Colonic mucosa (tissue), 4 donors: ENCODE measurements around the gene LILRB5. TPM values are rescaled to one million over a fixed set of nuclear protein-coding genes. Genes with fewer than 3 reads are reported as not detected.
A peak's percentile ranks its signal among the peaks of the same experiment; 100 is the strongest.

Source experiments
- DNase-seq: peaks from one replicate; pipeline ENCODE4 v3.0.0-alpha.2; 2020
- H3K27ac ChIP-seq: fragments of 200-600 bp; one replicate; pipeline ENCODE4 v1.8.0; 2021
- H3K27me3 ChIP-seq: fragments of 200-600 bp; one replicate; pipeline ENCODE4 v1.8.0; 2021
- H3K36me3 ChIP-seq: fragments of 200-600 bp; one replicate; pipeline ENCODE4 v1.8.0; 2021
- H3K4me1 ChIP-seq: fragments of 200-600 bp; one replicate; pipeline ENCODE4 v1.8.0; 2021; ENCODE audit warnings: mild to moderate bottlenecking
- H3K4me3 ChIP-seq: fragments of 200-600 bp; one replicate; pipeline ENCODE4 v1.8.0; 2021
- H3K9ac ChIP-seq, 2 donors: one replicate each; pipeline ENCODE4 v1.7.0; 2013; ENCODE audit warnings: control low read depth in 2 of 2, low read depth in 2 of 2, low read length in 2 of 2
- H3K9me3 ChIP-seq: fragments of 200-600 bp; one replicate; pipeline ENCODE4 v1.8.0; 2021
- intact Hi-C: fragments of 100-400 bp; cut with DNase I; formaldehyde crosslinking; loops from one replicate; pipeline ENCODE4 v1.14.1; 2022
- microRNA-seq: library from miRNA; unstranded; fragments of <30 nt; microRNA quantifications from one replicate; pipeline ENCODE4, GENCODE V29; 2019
- total RNA-seq, 2 donors: library from RNA; stranded (reverse); fragmentation: NEBNext Ultra II Directional in 1 of 2; extraction: Animal tissue kit (Norgen Biotek cat#: 25700) in 1 of 2; gene quantifications; one replicate each; pipeline ENCODE4 v1.2.1, GENCODE V29; 2021
- TF ChIP-seq, protein P1 (sequence below): fragments of 200-600 bp; IDR thresholded peaks from one replicate; pipeline ENCODE4 v1.8.0; 2022; ENCODE audit warnings: antibody characterized with exemption, mild to moderate bottlenecking
- donor health status: healthy.
- donor health status: DM: no; HTN: no; CAD: no.
- donor health status: DM: no; HTN: no; CAD: no.

Gene LILRB5
- total RNA-seq, 2 donors from 2014 or later = 2.2 to 8.6 TPM

DNA sequence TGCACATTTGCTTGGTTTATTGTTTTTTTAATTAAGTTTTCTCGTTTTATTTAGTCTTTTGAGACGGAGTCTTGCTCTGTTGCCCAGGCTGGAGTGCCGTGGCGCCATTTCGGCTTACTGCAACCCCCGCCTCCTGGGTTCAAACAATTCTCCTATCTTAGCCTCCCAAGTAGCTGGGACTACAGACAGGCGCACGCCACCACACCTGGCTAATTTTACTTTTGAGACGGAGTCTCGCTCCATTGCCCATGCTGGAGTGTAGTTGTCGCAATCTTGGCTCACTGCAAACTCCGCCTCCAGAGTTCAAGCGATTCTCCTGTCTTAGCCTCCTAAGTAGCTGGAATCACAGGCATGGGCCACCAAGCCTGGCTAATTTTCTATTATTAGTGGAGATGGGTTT lies 55.1 kb downstream of the LILRB5 start:
- no peak for DNase-seq
- H3K9me3 ChIP-seq = no peaks in the 10 kb centered on the region
- peaks cover 24% of the 10 kb centered on the region for H3K4me1 ChIP-seq
- peaks cover 21% of the 10 kb centered on the region for H3K36me3 ChIP-seq
- TF ChIP-seq, protein P1, sequence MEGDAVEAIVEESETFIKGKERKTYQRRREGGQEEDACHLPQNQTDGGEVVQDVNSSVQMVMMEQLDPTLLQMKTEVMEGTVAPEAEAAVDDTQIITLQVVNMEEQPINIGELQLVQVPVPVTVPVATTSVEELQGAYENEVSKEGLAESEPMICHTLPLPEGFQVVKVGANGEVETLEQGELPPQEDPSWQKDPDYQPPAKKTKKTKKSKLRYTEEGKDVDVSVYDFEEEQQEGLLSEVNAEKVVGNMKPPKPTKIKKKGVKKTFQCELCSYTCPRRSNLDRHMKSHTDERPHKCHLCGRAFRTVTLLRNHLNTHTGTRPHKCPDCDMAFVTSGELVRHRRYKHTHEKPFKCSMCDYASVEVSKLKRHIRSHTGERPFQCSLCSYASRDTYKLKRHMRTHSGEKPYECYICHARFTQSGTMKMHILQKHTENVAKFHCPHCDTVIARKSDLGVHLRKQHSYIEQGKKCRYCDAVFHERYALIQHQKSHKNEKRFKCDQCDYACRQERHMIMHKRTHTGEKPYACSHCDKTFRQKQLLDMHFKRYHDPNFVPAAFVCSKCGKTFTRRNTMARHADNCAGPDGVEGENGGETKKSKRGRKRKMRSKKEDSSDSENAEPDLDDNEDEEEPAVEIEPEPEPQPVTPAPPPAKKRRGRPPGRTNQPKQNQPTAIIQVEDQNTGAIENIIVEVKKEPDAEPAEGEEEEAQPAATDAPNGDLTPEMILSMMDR = no peak
- intact Hi-C loops = no loop called here
- peak overlapping the region; percentile 78 for H3K4me3 ChIP-seq
- H3K27ac ChIP-seq = no peak overlapping the region
- H3K9ac ChIP-seq = peak overlapping the region; percentile 83 to 90
- no peaks in the 10 kb centered on the region for H3K27me3 ChIP-seq

DNA sequence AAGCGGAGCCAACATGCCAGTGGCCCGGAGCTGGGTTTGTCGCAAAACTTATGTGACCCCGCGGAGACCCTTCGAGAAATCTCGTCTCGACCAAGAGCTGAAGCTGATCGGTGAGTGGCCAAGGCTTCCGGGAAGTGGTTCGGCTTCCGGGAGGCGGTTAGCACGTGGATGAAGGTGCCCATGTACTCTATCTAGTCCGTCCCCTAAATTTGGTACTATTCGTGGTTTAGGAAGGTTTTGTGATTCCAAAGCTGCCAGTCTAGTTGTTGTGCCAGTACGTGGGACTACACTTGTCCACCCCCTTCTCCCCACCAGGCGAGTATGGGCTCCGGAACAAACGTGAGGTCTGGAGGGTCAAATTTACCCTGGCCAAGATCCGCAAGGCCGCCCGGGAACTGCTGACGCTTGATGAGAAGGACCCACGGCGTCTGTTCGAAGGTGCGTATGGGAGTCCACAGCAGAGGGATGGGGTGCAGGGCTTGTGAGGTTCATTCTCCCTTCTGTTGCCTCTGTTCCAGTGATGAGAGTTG lies 55.8 kb downstream of the LILRB5 start:
- Histone ChIP-seq H3K9ac (peak overlapping the region; percentile 83 to 90), H3K4me1 (peaks cover 24% of the 10 kb centered on the region), H3K9me3 (no peaks in the 10 kb centered on the region), H3K36me3 (peaks cover 18% of the 10 kb centered on the region), H3K27ac (peak overlapping the region; percentile 94), H3K27me3 (no peaks in the 10 kb centered on the region), H3K4me3 (peak overlapping the region; percentile 78)
- DNase-seq = no peak
- intact Hi-C loops = no loop called here
- TF ChIP-seq, protein P1 = no peak

Small RNAs within 50 kb of the gene (microRNA-seq; reads per million reads assigned to microRNA genes)
- not detected for gene MIR4752

Other genes starting within 250 kb of the LILRB5 start
- gene VSTM1, start 193.4 kb downstream of the LILRB5 start, total RNA-seq = not detected
- not detected for gene TARM1, start 175.9 kb downstream of the LILRB5 start, total RNA-seq
- 1 to 10 TPM in 1 of 2 donors, under 1 TPM in 1; 0.57 to 1.6 TPM for gene OSCAR, start 156.5 kb downstream of the LILRB5 start, total RNA-seq
- gene NDUFA3, start 154.4 kb downstream of the LILRB5 start, total RNA-seq = 100 to 1,000 TPM; 138 to 188 TPM
- 10 to 100 TPM; 15.9 to 17.2 TPM for gene TFPT, start 141.6 kb downstream of the LILRB5 start, total RNA-seq
- gene PRPF31, start 141.5 kb downstream of the LILRB5 start, total RNA-seq = 10 to 100 TPM; 39.5 to 65.6 TPM
- 10 to 100 TPM; 38.4 to 57.3 TPM for gene CNOT3, start 119.5 kb downstream of the LILRB5 start, total RNA-seq
- gene LENG1, start 97.6 kb downstream of the LILRB5 start, total RNA-seq = 1 to 10 TPM; 6.2 to 8.1 TPM
- gene TMC4, start 84.1 kb downstream of the LILRB5 start, total RNA-seq = 100 to 1,000 TPM in 1 of 2 donors, 10 to 100 TPM in 1; 80.9 to 165 TPM
- gene MBOAT7, start 67.7 kb downstream of the LILRB5 start, total RNA-seq = 100 to 1,000 TPM; 122 to 142 TPM
- gene TSEN34, start 66.0 kb downstream of the LILRB5 start, total RNA-seq = 10 to 100 TPM; 47.9 to 52.7 TPM
- 1,000 to 10,000 TPM; 1,149 to 1,300 TPM for gene RPS9, start 56.4 kb downstream of the LILRB5 start, total RNA-seq
- gene LILRB3, start 34.3 kb downstream of the LILRB5 start, total RNA-seq = 1 to 10 TPM in 1 of 2 donors, under 1 TPM in 1; 0.44 to 4.1 TPM
- gene LILRA6, start 14.5 kb downstream of the LILRB5 start, total RNA-seq = 1 to 10 TPM in 1 of 2 donors, under 1 TPM in 1; 0.54 to 2.3 TPM
- gene LILRB2, start 23.8 kb upstream of the LILRB5 start, total RNA-seq = 1 to 10 TPM; 1.3 to 5.3 TPM
- 1 to 10 TPM in 1 of 2 donors, under 1 TPM in 1; 0.42 to 2.7 TPM for gene LILRA5, start 55.9 kb upstream of the LILRB5 start, total RNA-seq
- gene LILRA4, start 81.9 kb upstream of the LILRB5 start, total RNA-seq = not detected
- 1 to 10 TPM; 5.2 to 9.3 TPM for gene LAIR1, start 107.7 kb upstream of the LILRB5 start, total RNA-seq
- 1 to 10 TPM in 1 of 2 donors, under 1 TPM in 1; 0.47 to 2.4 TPM for gene TTYH1, start 158.2 kb upstream of the LILRB5 start, total RNA-seq
- 100 to 1,000 TPM in 1 of 2 donors, 10 to 100 TPM in 1; 80.2 to 154 TPM for gene LENG8, start 191.9 kb upstream of the LILRB5 start, total RNA-seq
- gene LENG9, start 206.5 kb upstream of the LILRB5 start, total RNA-seq = 10 to 100 TPM; 18.2 to 24.6 TPM
- gene CDC42EP5, start 216.0 kb upstream of the LILRB5 start, total RNA-seq = 100 to 1,000 TPM; 444 to 601 TPM
- gene LAIR2, start 245.6 kb upstream of the LILRB5 start, total RNA-seq = under 1 TPM in 1 of 2 donors, not detected in 1; 0.37 TPM